Ascending aorta (tissue), 2 donors: ENCODE measurements around the gene RAPGEF4. TPM values are rescaled to one million over a fixed set of nuclear protein-coding genes. Genes with fewer than 3 reads are reported as not detected.

Experiments used
- DNase-seq, 2 donors: peaks; one replicate each; pipeline ENCODE4 v3.0.0-alpha.2; 2019; ENCODE audit warnings: low spot score in 2 of 2
- H3K27ac ChIP-seq, 2 donors: fragments of 200-600 bp; sonication (generic); one replicate each; pipeline ENCODE4 v1.5.1; 2016 to 2017; ENCODE audit warnings: mild to moderate bottlenecking in 1 of 2
- H3K27me3 ChIP-seq: fragments of 200-600 bp; sonication (generic); one replicate; pipeline ENCODE4 v1.5.1; 2017
- H3K36me3 ChIP-seq, 2 donors: fragments of 200-600 bp; sonication (generic); one replicate each; pipeline ENCODE4 v1.5.1; 2016
- H3K4me1 ChIP-seq, 2 donors: fragments of 200-600 bp; sonication (generic); one replicate each; pipeline ENCODE4 v1.5.1; 2016 to 2017; ENCODE audit warnings: mild to moderate bottlenecking in 1 of 2
- H3K4me3 ChIP-seq, 2 donors: fragments of 200-600 bp; sonication (generic); one replicate each; pipeline ENCODE4 v1.5.1; 2016 to 2017; ENCODE audit warnings: mild to moderate bottlenecking in 1 of 2
- H3K9me3 ChIP-seq, 2 donors: fragments of 200-600 bp; sonication (generic); one replicate each; pipeline ENCODE4 v1.5.1; 2016
- intact Hi-C: fragments of 100-400 bp; cut with DNase I; formaldehyde crosslinking; loops from one replicate; pipeline ENCODE4 v1.15.1; 2023
- total RNA-seq: library from RNA; depleted of rRNA; stranded (reverse); fragments of >200 nt; gene quantifications from one replicate; pipeline ENCODE4 v1.1.0, GENCODE V29; 2016
- TF ChIP-seq, protein P1 (sequence below), 3 experiments: fragments of 200-600 bp in 2 of 3; fragments of 450-650 bp in 1 of 3; sonication (generic) in 2 of 3; IDR thresholded peaks; one replicate each; pipeline ENCODE4 v1.5.1; 2016 to 2019; ENCODE audit warnings: antibody characterized with exemption in 3 of 3, mild to moderate bottlenecking in 1 of 3, moderate library complexity in 1 of 3

The RAPGEF4 gene
- total RNA-seq, 1 donor from 2014 or later, result 79.9 TPM

- Histone ChIP-seq H3K27me3 (no peaks in the 10 kb centered on the region), H3K4me1 (no peaks in the 10 kb centered on the region), H3K27ac (no peak overlapping the region), H3K36me3 (no peaks in the 10 kb centered on the region), H3K9me3 (no peaks in the 10 kb centered on the region), H3K4me3 (no peak overlapping the region)
- intact Hi-C loops, result no loop called here
- TF ChIP-seq, protein P1, sequence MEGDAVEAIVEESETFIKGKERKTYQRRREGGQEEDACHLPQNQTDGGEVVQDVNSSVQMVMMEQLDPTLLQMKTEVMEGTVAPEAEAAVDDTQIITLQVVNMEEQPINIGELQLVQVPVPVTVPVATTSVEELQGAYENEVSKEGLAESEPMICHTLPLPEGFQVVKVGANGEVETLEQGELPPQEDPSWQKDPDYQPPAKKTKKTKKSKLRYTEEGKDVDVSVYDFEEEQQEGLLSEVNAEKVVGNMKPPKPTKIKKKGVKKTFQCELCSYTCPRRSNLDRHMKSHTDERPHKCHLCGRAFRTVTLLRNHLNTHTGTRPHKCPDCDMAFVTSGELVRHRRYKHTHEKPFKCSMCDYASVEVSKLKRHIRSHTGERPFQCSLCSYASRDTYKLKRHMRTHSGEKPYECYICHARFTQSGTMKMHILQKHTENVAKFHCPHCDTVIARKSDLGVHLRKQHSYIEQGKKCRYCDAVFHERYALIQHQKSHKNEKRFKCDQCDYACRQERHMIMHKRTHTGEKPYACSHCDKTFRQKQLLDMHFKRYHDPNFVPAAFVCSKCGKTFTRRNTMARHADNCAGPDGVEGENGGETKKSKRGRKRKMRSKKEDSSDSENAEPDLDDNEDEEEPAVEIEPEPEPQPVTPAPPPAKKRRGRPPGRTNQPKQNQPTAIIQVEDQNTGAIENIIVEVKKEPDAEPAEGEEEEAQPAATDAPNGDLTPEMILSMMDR (IDR thresholded peaks at IDR 0.05), result no peak
- DNase-seq, result no peak
Observed at GRCh38 chr2:173002751-173003541, 267.3 kb downstream of the RAPGEF4 start.

DNA sequence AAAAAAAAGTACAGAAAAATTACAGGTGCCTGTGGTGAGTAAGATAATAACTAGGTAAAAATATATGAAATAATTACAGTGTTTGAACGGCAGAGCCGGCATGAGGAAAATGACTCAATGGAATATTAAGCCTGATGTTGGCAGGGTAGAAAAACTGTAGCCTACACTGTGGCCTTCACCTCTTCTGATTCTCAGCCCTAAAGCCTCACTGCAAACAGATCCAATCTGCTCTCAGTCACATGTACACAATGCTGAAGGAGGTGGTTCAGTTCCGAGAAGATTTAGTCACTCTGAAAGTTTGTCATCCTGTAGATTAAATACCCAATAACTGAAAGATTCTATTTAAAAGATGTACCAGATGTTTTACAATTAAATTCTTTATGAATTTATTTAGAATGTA, 273.1 kb downstream of the RAPGEF4 start:
- H3K9me3 ChIP-seq, result no peaks in the 10 kb centered on the region
- DNase-seq, result no peak
- intact Hi-C loops, result no loop called here
- H3K27me3 ChIP-seq, result no peaks in the 10 kb centered on the region
- H3K4me1 ChIP-seq, result no peaks in the 10 kb centered on the region
- no peaks in the 10 kb centered on the region for H3K36me3 ChIP-seq
- H3K4me3 ChIP-seq, result no peak overlapping the region
- TF ChIP-seq, protein P1 (IDR thresholded peaks at IDR 0.05), result no peak
- H3K27ac ChIP-seq, result no peak overlapping the region

- Histone ChIP-seq H3K4me3 (no peak overlapping the region), H3K4me1 (no peaks in the 10 kb centered on the region), H3K27ac (no peak overlapping the region), H3K27me3 (no peaks in the 10 kb centered on the region), H3K9me3 (no peaks in the 10 kb centered on the region), H3K36me3 (no peaks in the 10 kb centered on the region)
- TF ChIP-seq, protein P1 (IDR thresholded peaks at IDR 0.05), result no peak
- no peak for DNase-seq
- intact Hi-C loops, result no loop called here
Observed at GRCh38 chr2:173010233-173010632, 274.6 kb downstream of the RAPGEF4 start.

DNA sequence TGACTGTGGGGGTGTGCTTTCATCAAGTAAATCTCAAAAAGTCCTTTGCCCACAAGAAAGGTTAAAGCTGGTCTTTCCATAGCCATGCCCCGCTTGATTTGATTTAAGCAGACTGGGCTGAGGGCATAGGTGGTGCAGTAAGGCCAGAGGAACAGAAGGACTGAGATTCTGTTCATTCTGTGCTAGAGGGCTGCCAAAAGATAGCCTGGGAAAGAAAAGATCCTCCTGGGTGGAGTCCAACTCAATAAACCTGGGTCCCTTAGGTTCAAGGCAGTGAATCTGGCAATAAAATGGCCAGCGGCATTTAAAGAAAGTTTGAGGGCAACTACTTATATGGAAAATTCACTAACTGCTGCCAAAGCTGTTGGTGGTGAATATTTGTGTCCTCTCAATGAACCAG, 280.8 kb downstream of the RAPGEF4 start:
- no peaks in the 10 kb centered on the region for H3K36me3 ChIP-seq
- intact Hi-C loops, result no loop called here
- TF ChIP-seq, protein P1 (IDR thresholded peaks at IDR 0.05), result no peak
- H3K27ac ChIP-seq, result no peak overlapping the region
- no peak overlapping the region for H3K4me3 ChIP-seq
- H3K9me3 ChIP-seq, result no peaks in the 10 kb centered on the region
- H3K27me3 ChIP-seq, result no peaks in the 10 kb centered on the region
- DNase-seq, result no peak
- H3K4me1 ChIP-seq, result no peaks in the 10 kb centered on the region

GRCh38 chr2:173017646-173018420, 282.2 kb downstream of the RAPGEF4 start:
- H3K27me3 ChIP-seq, result no peaks in the 10 kb centered on the region
- no peak for DNase-seq
- H3K9me3 ChIP-seq, result no peaks in the 10 kb centered on the region
- no peak overlapping the region for H3K4me3 ChIP-seq
- TF ChIP-seq, protein P1 (IDR thresholded peaks at IDR 0.05), result no peak
- H3K4me1 ChIP-seq, result no peaks in the 10 kb centered on the region
- intact Hi-C loops, result no loop called here
- no peaks in the 10 kb centered on the region for H3K36me3 ChIP-seq
- H3K27ac ChIP-seq, result no peak overlapping the region
